ENCODE measurements around the gene MAST1. TPM values are rescaled to one million over a fixed set of nuclear protein-coding genes. Genes with fewer than 3 reads are reported as not detected.

MAST1 gene
- total and polyA plus RNA-seq, 2 experiments from 2014 or later: 13.9 to 19.9 TPM

GRCh38 chr19:12882589-12882988 is 44.3 kb downstream of the MAST1 start:
- H3F3A ChIP-seq (replicated peaks; ENCODE audit: low read depth): peaks cover 26% of the 10 kb centered on the region
- Mint-ChIP-seq H3K27me3 (ENCODE audit: insufficient read depth, low read depth, poor library complexity) (peaks cover 32% of the 10 kb centered on the region), H3K9me3 (peaks cover 22% of the 10 kb centered on the region), H3K36me3 (ENCODE audit: low read depth) (peaks cover 19% of the 10 kb centered on the region), H3K4me3 (peak overlapping the region; percentile 90; the same call in 2 of the 3 replicates), H3K27ac (no peak overlapping the region), H3K4me1 (peaks cover 17% of the 10 kb centered on the region)
- TF ChIP-seq, protein P1, sequence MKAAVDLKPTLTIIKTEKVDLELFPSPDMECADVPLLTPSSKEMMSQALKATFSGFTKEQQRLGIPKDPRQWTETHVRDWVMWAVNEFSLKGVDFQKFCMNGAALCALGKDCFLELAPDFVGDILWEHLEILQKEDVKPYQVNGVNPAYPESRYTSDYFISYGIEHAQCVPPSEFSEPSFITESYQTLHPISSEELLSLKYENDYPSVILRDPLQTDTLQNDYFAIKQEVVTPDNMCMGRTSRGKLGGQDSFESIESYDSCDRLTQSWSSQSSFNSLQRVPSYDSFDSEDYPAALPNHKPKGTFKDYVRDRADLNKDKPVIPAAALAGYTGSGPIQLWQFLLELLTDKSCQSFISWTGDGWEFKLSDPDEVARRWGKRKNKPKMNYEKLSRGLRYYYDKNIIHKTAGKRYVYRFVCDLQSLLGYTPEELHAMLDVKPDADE (IDR thresholded peaks at IDR 0.05): no peak
- no peak for TF ChIP-seq ZNF114 (CRISPR knock-in tag; IDR thresholded peaks at IDR 0.05)
- no peaks in the 10 kb centered on the region for H3K79me2 ChIP-seq (replicated peaks; ENCODE audit: insufficient read depth)
- no peaks in the 10 kb centered on the region; the same call in 1 of the 2 replicates for H3K9me2 ChIP-seq (ENCODE audit: insufficient read depth)
- H4K20me1 ChIP-seq (replicated peaks; ENCODE audit: insufficient read depth): no peaks in the 10 kb centered on the region
- no peak overlapping the region for H3K4me2 ChIP-seq
- H3K4me3 ChIP-seq: no peak overlapping the region
- peaks cover 3% of the 10 kb centered on the region; the same call in 1 of the 2 replicates for H3K4me1 ChIP-seq (ENCODE audit: insufficient read depth)
- no peak for ATAC-seq
- H2AFZ ChIP-seq: no peak overlapping the region
- H3K27ac ChIP-seq (ENCODE audit: low read depth): no peak overlapping the region
- no peak for DNase-seq (ENCODE audit: low spot score)
- H3K27me3 ChIP-seq (ENCODE audit: insufficient read depth): peaks cover 23% of the 10 kb centered on the region
- no peaks in the 10 kb centered on the region for H3K36me3 ChIP-seq (ENCODE audit: insufficient read depth)

DNA sequence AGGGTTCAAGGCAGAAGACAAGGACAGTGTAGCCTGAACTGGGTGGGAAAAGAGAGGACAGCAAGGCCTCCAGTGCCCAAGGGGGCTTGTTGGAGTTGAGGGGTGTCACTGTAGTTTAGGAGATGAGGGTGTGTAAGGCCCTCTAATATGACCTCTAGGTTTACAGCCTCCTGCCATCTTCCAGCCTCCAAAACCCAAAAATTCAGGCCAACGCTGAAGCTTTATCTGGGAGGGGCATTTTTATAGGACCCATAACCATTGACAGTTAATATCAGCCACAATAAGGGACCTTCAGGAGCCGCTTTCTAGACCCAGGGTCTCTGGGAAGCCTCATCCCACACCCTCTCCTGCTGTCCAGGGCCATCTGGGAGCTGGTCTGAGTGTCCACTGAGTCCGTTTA is 45.9 kb downstream of the MAST1 start:
- Histone ChIP-seq H3K27me3 (ENCODE audit: insufficient read depth) (peaks cover 23% of the 10 kb centered on the region), H3K4me1 (ENCODE audit: insufficient read depth) (peaks cover 3% of the 10 kb centered on the region; the same call in 1 of the 2 replicates), H3K4me3 (peak overlapping the region; percentile 93; the same call in 1 of the 2 replicates), H3K27ac (ENCODE audit: low read depth) (no peak overlapping the region), H4K20me1 (replicated peaks; ENCODE audit: insufficient read depth) (no peaks in the 10 kb centered on the region), H3K9me2 (ENCODE audit: insufficient read depth) (no peaks in the 10 kb centered on the region; the same call in 1 of the 2 replicates), H3K4me2 (peak overlapping the region; percentile 91), H3K79me2 (replicated peaks; ENCODE audit: insufficient read depth) (no peaks in the 10 kb centered on the region), H2AFZ (no peak overlapping the region), H3F3A (replicated peaks; ENCODE audit: low read depth) (peaks cover 26% of the 10 kb centered on the region), H3K36me3 (ENCODE audit: insufficient read depth) (no peaks in the 10 kb centered on the region)
- ATAC-seq (no peak), DNase-seq (ENCODE audit: low spot score) (no peak)
- peaks cover 31% of the 10 kb centered on the region for H3K27me3 Mint-ChIP-seq (ENCODE audit: insufficient read depth, low read depth, poor library complexity)
- peaks cover 22% of the 10 kb centered on the region for H3K9me3 Mint-ChIP-seq
- H3K36me3 Mint-ChIP-seq (ENCODE audit: low read depth): peaks cover 9% of the 10 kb centered on the region; the same call in 2 of the 3 replicates
- no peak overlapping the region; the same call in 2 of the 3 replicates for H3K4me3 Mint-ChIP-seq
- no peak overlapping the region for H3K27ac Mint-ChIP-seq
- peaks cover 17% of the 10 kb centered on the region for H3K4me1 Mint-ChIP-seq
- TF ChIP-seq CREB1 (CRISPR knock-in tag; IDR thresholded peaks at IDR 0.05; ENCODE audit: low read depth) (no peak), JUNB (IDR thresholded peaks at IDR 0.05; ENCODE audit: unreplicated experiment) (no peak), NANOG (IDR thresholded peaks at IDR 0.05; ENCODE audit: borderline replicate concordance) (no peak), EZH2phosphoT487 (IDR thresholded peaks at IDR 0.05; ENCODE audit: unreplicated experiment) (no peak), POLR2AphosphoS5 (IDR thresholded peaks at IDR 0.05; ENCODE audit: low read depth) (no peak), ZNF331 (CRISPR knock-in tag; IDR thresholded peaks at IDR 0.05; ENCODE audit: low read depth) (no peak), ZNF114 (CRISPR knock-in tag; IDR thresholded peaks at IDR 0.05) (no peak)
- TF ChIP-seq, protein P2, sequence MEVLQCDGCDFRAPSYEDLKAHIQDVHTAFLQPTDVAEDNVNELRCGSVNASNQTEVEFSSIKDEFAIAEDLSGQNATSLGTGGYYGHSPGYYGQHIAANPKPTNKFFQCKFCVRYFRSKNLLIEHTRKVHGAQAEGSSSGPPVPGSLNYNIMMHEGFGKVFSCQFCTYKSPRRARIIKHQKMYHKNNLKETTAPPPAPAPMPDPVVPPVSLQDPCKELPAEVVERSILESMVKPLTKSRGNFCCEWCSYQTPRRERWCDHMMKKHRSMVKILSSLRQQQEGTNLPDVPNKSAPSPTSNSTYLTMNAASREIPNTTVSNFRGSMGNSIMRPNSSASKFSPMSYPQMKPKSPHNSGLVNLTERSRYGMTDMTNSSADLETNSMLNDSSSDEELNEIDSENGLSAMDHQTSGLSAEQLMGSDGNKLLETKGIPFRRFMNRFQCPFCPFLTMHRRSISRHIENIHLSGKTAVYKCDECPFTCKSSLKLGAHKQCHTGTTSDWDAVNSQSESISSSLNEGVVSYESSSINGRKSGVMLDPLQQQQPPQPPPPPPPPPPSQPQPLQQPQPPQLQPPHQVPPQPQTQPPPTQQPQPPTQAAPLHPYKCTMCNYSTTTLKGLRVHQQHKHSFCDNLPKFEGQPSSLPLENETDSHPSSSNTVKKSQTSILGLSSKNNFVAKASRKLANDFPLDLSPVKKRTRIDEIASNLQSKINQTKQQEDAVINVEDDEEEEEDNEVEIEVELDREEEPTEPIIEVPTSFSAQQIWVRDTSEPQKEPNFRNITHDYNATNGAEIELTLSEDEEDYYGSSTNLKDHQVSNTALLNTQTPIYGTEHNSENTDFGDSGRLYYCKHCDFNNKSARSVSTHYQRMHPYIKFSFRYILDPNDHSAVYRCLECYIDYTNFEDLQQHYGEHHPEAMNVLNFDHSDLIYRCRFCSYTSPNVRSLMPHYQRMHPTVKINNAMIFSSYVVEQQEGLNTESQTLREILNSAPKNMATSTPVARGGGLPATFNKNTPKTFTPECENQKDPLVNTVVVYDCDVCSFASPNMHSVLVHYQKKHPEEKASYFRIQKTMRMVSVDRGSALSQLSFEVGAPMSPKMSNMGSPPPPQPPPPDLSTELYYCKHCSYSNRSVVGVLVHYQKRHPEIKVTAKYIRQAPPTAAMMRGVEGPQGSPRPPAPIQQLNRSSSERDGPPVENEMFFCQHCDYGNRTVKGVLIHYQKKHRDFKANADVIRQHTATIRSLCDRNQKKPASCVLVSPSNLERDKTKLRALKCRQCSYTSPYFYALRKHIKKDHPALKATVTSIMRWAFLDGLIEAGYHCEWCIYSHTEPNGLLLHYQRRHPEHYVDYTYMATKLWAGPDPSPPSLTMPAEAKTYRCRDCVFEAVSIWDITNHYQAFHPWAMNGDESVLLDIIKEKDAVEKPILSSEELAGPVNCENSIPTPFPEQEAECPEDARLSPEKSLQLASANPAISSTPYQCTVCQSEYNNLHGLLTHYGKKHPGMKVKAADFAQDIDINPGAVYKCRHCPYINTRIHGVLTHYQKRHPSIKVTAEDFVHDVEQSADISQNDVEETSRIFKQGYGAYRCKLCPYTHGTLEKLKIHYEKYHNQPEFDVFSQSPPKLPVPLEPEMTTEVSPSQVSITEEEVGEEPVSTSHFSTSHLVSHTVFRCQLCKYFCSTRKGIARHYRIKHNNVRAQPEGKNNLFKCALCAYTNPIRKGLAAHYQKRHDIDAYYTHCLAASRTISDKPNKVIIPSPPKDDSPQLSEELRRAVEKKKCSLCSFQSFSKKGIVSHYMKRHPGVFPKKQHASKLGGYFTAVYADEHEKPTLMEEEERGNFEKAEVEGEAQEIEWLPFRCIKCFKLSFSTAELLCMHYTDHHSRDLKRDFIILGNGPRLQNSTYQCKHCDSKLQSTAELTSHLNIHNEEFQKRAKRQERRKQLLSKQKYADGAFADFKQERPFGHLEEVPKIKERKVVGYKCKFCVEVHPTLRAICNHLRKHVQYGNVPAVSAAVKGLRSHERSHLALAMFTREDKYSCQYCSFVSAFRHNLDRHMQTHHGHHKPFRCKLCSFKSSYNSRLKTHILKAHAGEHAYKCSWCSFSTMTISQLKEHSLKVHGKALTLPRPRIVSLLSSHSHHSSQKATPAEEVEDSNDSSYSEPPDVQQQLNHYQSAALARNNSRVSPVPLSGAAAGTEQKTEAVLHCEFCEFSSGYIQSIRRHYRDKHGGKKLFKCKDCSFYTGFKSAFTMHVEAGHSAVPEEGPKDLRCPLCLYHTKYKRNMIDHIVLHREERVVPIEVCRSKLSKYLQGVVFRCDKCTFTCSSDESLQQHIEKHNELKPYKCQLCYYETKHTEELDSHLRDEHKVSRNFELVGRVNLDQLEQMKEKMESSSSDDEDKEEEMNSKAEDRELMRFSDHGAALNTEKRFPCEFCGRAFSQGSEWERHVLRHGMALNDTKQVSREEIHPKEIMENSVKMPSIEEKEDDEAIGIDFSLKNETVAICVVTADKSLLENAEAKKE (CRISPR knock-in tag; IDR thresholded peaks at IDR 0.05): no peak
- TF ChIP-seq, protein P3, sequence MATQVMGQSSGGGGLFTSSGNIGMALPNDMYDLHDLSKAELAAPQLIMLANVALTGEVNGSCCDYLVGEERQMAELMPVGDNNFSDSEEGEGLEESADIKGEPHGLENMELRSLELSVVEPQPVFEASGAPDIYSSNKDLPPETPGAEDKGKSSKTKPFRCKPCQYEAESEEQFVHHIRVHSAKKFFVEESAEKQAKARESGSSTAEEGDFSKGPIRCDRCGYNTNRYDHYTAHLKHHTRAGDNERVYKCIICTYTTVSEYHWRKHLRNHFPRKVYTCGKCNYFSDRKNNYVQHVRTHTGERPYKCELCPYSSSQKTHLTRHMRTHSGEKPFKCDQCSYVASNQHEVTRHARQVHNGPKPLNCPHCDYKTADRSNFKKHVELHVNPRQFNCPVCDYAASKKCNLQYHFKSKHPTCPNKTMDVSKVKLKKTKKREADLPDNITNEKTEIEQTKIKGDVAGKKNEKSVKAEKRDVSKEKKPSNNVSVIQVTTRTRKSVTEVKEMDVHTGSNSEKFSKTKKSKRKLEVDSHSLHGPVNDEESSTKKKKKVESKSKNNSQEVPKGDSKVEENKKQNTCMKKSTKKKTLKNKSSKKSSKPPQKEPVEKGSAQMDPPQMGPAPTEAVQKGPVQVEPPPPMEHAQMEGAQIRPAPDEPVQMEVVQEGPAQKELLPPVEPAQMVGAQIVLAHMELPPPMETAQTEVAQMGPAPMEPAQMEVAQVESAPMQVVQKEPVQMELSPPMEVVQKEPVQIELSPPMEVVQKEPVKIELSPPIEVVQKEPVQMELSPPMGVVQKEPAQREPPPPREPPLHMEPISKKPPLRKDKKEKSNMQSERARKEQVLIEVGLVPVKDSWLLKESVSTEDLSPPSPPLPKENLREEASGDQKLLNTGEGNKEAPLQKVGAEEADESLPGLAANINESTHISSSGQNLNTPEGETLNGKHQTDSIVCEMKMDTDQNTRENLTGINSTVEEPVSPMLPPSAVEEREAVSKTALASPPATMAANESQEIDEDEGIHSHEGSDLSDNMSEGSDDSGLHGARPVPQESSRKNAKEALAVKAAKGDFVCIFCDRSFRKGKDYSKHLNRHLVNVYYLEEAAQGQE (IDR thresholded peaks at IDR 0.05; ENCODE audit: unreplicated experiment): no peak
- TF ChIP-seq, protein P1 (IDR thresholded peaks at IDR 0.05): no peak

Data from GM23338 (cell line).